ENCODE results near the gene CHERP.
"Not testable (repeated sequence)": the region's sequence is repeated elsewhere in the genome, so short reads cannot be mapped to it uniquely, and the experiment has no call there.

The CHERP gene

GRCh38 chr19:16575861-16576689 lies 33.8 kb upstream of the CHERP start:
- DNase-seq = no peak

GRCh38 chr19:16575282-16575681 lies 33.0 kb upstream of the CHERP start:
- DNase-seq = no peak

GRCh38 chr19:16573925-16574324 lies 31.7 kb upstream of the CHERP start:
- no peak for DNase-seq

GRCh38 chr19:16573296-16573695 lies 31.1 kb upstream of the CHERP start:
- no peak for DNase-seq

- DNase-seq = peak; percentile 87
Measured at GRCh38 chr19:16572332-16573211, 30.3 kb upstream of the CHERP start, which contains the start of gene SLC35E1. Gene SLC35E1, minus strand, starts transcription at chr19:16572415. Its CDS starts 51 bp downstream, at chr19:16572364.

GRCh38 chr19:16571822-16572331 lies 29.6 kb upstream of the CHERP start:
- DNase-seq = no peak

- DNase-seq = no peak
Measured at GRCh38 chr19:16571283-16571682, 29.0 kb upstream of the CHERP start.

GRCh38 chr19:16569609-16570320 lies 27.5 kb upstream of the CHERP start:
- no peak for DNase-seq

- DNase-seq = no peak
Measured at GRCh38 chr19:16566702-16567101, 24.5 kb upstream of the CHERP start.

- peak; percentile 80 for DNase-seq
Measured at GRCh38 chr19:16566161-16566560, 23.9 kb upstream of the CHERP start.

- DNase-seq = no peak
Measured at GRCh38 chr19:16564842-16565241, 22.6 kb upstream of the CHERP start.

- DNase-seq = no peak
Measured at GRCh38 chr19:16562608-16563025, 20.4 kb upstream of the CHERP start.

GRCh38 chr19:16561382-16561781 lies 19.1 kb upstream of the CHERP start:
- DNase-seq = no peak

- no peak for DNase-seq
Measured at GRCh38 chr19:16559780-16560276, 17.6 kb upstream of the CHERP start.

- DNase-seq = no peak
Measured at GRCh38 chr19:16554776-16555175, 12.5 kb upstream of the CHERP start.

GRCh38 chr19:16551902-16552301 lies 9.7 kb upstream of the CHERP start:
- not testable (repeated sequence) for DNase-seq

- DNase-seq = no peak
Measured at GRCh38 chr19:16548956-16549355, 6.7 kb upstream of the CHERP start.

- no peak for DNase-seq
Measured at GRCh38 chr19:16544473-16545231, 2.4 kb upstream of the CHERP start.

- DNase-seq = not testable (repeated sequence)
Measured at GRCh38 chr19:16543734-16544133, 1.5 kb upstream of the CHERP start.

- DNase-seq = no peak
Measured at GRCh38 chr19:16542910-16543472, 754 bp upstream of the CHERP start.

GRCh38 chr19:16541526-16542044 lies 652 bp downstream of the CHERP start:
- DNase-seq = no peak

Measured in activated gamma-delta T cell treated with Interleukin-2 at 50 U/mL for 16 hours (primary cell).